ENCODE measurements around the gene GALNT10. TPM values are rescaled to one million over a fixed set of nuclear protein-coding genes. Genes with fewer than 3 reads are reported as not detected.
A peak's percentile ranks its signal among the peaks of the same experiment; 100 is the strongest.

GALNT10 gene
- total RNA-seq, 2 donors from 2014 or later, result 34.7 to 40.4 TPM

DNA sequence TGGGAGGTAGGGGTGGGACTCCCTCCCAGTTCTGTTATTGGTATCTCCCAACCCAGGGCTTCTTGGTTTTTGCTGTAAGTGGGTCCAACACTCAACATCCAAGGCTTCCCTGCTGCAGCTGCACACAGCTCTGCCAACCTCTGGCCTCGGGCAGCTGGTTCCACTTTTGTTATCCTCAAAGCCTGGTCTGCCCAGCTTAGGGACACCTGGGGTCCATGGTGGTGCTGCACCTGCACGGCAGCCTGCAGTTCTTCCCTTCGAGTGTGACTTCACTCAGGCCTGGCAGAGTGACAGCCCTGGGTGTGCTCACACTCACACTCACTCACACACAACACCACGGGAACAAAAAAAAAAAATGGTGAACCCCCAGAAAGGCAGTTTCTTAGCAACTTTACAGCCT is 239.9 kb downstream of the GALNT10 start:
- peaks cover 8% of the 10 kb centered on the region for H3K4me1 Mint-ChIP-seq
- H3K4me3 Mint-ChIP-seq, result no peak overlapping the region
- no peak overlapping the region for H3K27ac Mint-ChIP-seq
- H3K36me3 Mint-ChIP-seq (ENCODE audit: low read depth), result peaks cover 4% of the 10 kb centered on the region
- no peaks in the 10 kb centered on the region for H3K27me3 Mint-ChIP-seq
- no peak for DNase-seq
- no peaks in the 10 kb centered on the region for H3K9me3 ChIP-seq (ENCODE audit: control insufficient read depth, low read length, poor library complexity, severe bottlenecking)
- no peak for ATAC-seq

DNA sequence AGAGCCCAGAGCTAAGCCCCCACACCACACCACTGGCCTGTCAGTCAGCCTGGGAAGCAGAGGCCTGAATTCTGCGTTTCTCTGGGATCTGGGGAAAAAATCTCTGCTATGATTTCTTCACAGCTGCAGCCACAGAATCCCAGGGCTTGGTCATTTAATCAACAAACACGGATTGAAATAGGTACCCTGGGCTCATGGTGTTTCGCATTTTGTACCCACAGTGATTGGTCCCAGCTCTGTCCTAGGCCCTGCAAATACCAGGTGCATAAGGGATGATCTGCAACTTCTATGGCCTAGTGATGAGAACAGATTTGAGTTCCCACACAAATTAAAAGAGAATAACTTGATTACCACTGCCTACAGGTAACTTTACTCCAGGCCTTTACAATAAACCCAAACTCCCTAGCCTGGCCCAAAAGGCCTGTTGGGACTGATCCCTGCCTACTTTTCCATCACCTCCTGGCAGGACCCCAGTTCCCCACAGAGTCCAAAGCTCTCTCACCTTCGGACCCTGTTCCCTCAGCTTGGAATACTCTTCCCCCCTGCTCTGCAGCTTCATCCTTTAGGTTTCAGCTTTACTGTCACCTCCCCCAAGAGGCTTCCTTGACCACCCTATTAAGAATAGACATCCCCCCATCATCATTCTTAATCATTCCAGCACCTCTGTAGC is 240.6 kb downstream of the GALNT10 start:
- Mint-ChIP-seq H3K4me3 (no peak overlapping the region), H3K36me3 (ENCODE audit: low read depth) (peaks cover 4% of the 10 kb centered on the region), H3K27ac (no peak overlapping the region), H3K27me3 (no peaks in the 10 kb centered on the region), H3K4me1 (peaks cover 8% of the 10 kb centered on the region)
- ATAC-seq (no peak), DNase-seq (no peak)
- H3K9me3 ChIP-seq (ENCODE audit: control insufficient read depth, low read length, poor library complexity, severe bottlenecking), result no peaks in the 10 kb centered on the region

DNA sequence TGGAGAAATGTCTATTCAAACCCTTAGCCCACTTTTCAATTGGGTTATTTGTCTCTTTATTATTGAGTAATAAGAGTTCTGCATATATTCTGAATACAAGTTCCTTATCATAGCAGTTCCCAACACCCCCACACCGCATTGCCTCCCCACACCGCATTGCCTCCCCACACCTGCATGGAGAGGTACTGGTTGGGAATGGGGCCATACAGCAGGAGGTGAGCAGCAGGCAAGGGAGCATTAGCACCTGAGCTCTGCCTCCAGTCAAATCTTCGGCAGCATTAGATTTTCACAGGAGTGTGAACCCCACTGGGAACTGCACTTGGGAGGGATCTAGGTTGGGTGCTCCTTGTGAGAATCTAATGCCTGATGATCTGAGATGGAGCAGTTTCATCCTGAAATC is 244.7 kb downstream of the GALNT10 start:
- H3K9me3 ChIP-seq (ENCODE audit: control insufficient read depth, low read length, poor library complexity, severe bottlenecking), result no peaks in the 10 kb centered on the region
- ATAC-seq (no peak), DNase-seq (no peak)
- Mint-ChIP-seq H3K4me3 (no peak overlapping the region), H3K27ac (no peak overlapping the region), H3K4me1 (peaks cover 11% of the 10 kb centered on the region), H3K27me3 (no peaks in the 10 kb centered on the region), H3K36me3 (ENCODE audit: low read depth) (peaks cover 13% of the 10 kb centered on the region)

DNA sequence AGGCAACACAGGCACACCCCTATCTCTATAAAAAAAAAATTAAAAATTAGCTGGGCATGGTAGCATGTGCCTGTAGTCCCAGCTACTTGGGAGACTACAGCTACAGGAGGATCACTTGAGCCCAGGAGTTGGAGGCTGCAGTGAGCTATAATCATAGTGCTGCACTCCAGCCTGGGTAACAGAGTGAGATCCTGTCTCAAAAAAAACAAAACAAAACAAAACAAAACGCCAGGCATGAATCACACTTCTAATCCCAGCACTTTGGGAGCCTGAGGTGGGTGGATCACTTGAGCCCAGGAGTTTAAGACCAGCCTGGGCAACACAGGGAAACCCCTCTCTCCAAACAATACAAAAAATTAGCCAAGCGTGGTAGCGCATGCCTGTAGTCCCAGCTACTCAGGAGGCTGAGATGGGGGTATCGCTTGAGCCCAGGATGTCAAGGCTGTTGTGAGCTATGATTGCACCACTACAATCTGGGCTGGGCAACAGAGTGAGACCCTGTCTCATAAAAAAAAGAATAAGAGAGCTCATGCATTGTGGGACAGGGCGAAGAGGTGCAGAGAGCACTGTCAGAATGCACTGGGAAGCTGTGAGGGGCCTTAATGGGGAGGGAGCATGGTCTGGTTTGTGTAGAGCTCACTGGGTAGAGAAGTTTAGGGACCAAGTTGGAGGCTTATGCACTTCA is 246.9 kb downstream of the GALNT10 start:
- peaks cover 19% of the 10 kb centered on the region for H3K36me3 Mint-ChIP-seq (ENCODE audit: low read depth)
- no peak for ATAC-seq

DNA sequence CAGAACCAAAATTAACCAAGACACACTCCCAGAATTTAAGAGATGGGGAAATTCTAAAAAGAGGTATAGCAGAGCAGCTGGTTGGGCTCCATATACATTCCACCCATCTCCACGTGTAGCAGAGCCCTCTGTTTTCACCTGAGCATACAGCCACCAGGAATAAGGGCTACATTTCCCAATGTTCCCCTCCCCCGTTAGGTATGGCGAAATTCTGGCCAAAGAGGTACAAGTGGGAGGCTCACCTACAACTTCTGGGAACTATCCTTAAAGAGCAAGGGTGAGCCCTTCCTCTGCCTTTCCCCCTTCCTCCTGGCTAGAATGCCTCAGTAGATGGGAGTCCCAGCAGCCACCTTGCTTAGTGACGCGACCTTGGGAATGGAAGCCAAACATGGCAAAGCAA is 250.0 kb downstream of the GALNT10 start:
- ATAC-seq (no peak), DNase-seq (no peak)
- H3K9me3 ChIP-seq (ENCODE audit: control insufficient read depth, low read length, poor library complexity, severe bottlenecking), result no peaks in the 10 kb centered on the region
- Mint-ChIP-seq H3K36me3 (ENCODE audit: low read depth) (peaks cover 20% of the 10 kb centered on the region), H3K4me1 (peaks cover 29% of the 10 kb centered on the region), H3K27me3 (no peaks in the 10 kb centered on the region), H3K4me3 (no peak overlapping the region), H3K27ac (no peak overlapping the region)

More for the DNA sequence above, 246.9 kb downstream of the GALNT10 start:
- H3K4me1 Mint-ChIP-seq, result peaks cover 19% of the 10 kb centered on the region
- H3K27ac Mint-ChIP-seq, result peak overlapping the region; percentile 87
- no peak overlapping the region for H3K4me3 Mint-ChIP-seq
- no peaks in the 10 kb centered on the region for H3K9me3 ChIP-seq (ENCODE audit: control insufficient read depth, low read length, poor library complexity, severe bottlenecking)
- no peaks in the 10 kb centered on the region for H3K27me3 Mint-ChIP-seq
- DNase-seq, result no peak

DNA sequence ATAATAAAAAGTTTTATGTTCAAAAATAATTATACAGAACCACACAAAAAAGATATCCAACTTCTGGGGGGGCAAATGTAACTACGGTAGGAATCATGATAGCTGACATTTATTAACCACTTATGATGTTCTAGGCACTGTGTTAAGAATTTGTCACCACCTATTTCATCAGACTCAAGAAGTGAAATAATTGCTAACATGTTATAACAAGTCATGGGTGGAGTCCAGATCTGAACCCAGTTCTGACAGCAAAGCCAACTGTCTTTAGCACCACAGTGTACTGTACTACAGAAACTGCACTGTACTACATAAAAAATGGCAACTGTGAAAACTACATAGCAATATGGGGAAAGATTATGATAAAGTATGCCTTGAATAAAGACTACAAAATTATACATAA is 252.3 kb downstream of the GALNT10 start:
- Mint-ChIP-seq H3K4me1 (peaks cover 32% of the 10 kb centered on the region), H3K4me3 (no peak overlapping the region), H3K27ac (no peak overlapping the region), H3K36me3 (ENCODE audit: low read depth) (peaks cover 17% of the 10 kb centered on the region), H3K27me3 (no peaks in the 10 kb centered on the region)
- no peaks in the 10 kb centered on the region for H3K9me3 ChIP-seq (ENCODE audit: control insufficient read depth, low read length, poor library complexity, severe bottlenecking)
- ATAC-seq (no peak), DNase-seq (no peak)

DNA sequence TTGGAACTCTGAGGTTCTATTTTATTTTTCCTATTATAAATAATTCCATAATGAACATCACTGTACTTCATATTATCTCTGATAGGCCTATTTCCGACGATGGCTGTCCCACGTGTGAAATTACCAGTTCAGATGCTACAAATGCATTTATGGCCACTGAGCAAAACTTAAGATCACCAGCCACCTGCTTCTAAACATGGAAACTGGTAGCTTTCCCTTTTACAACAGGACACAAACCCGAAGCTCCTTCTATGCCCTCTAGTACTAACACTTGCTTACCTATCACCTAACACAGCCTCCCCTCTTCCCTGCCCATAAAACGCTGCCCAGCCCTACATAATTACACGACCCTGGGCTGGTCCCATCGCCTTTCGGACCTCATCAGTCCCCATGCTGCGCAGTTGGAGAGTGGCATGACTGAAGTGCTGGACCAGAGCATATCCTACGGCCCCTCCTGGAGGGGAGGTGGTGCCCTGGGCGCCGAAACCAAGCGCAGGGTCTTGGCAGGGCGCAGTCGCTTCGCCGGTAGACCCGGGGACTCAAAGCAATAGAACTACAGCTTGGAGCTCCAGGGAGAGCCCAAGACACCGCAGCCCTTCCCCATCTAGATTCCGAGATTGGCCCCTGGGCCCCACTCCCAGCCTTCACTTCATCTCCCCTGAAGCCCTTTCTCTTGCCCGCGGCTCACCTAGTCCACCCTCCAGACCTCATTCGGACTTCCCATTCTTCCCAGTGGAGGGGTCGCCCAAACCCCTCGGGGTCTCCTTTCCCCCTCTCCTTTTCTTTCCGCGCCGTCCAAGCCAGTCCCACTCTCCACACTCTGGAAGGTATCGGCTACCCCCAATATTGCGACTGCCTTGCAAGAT is 254.3 kb downstream of the GALNT10 start:
- peak overlapping the region; percentile 97 for H3K27ac Mint-ChIP-seq
- no peaks in the 10 kb centered on the region for H3K9me3 ChIP-seq (ENCODE audit: control insufficient read depth, low read length, poor library complexity, severe bottlenecking)
- peaks cover 13% of the 10 kb centered on the region for H3K36me3 Mint-ChIP-seq (ENCODE audit: low read depth)
- peak overlapping the region; percentile 100 for H3K4me3 Mint-ChIP-seq
- ATAC-seq (no peak), DNase-seq (peak in 1 of 3 donors; percentile 10)
- H3K4me1 Mint-ChIP-seq, result peaks cover 37% of the 10 kb centered on the region
- no peaks in the 10 kb centered on the region for H3K27me3 Mint-ChIP-seq

DNA sequence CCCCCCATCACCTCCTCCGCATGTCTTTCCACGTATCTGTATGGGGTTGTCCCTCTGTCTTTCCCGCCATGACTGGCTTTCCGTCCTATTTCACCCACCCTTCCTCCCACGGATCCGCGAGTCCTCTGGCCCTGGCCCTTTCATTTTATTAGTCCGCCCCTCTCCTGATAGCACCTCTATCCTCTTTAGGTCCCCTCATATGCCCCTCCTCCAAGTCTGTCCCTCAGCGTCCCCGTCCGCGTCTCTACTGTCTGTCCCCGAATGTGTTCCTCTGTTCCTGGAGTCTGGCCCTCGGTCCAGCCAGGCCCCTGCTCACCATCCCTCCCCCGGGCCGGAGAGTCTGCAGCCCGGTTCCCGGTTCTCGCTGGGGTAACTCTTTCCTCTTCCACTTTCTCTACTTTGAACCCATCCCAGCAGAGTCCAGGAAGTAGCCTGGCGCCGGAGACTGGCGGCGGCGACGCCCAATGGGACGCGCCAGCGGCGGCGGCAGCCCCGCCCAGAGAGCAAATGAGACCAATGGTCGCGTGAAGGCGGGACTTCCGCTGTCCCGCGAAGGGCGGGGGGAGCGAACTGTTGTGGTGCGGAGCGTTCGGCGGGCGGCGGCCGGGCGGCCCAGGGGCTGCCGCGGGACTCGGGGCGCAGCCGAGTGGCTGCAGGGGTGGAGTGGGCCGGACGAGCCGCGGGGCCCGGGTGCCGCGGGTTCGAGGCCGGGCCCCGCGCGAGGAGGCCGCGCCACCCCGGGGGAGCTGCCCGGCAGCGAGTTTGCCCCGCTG is 255.1 kb downstream of the GALNT10 start, which contains the start of gene SAP30L:
Gene SAP30L (plus strand): TSS at position 576 of the 773 bp plus-strand sequence. CDS start 608 bp downstream, outside the sequence.
- peaks cover 13% of the 10 kb centered on the region for H3K36me3 Mint-ChIP-seq (ENCODE audit: low read depth)
- peak; percentile 97 for ATAC-seq
- H3K27me3 Mint-ChIP-seq, result no peaks in the 10 kb centered on the region
- H3K4me3 Mint-ChIP-seq, result peak within 1 kb of the TSS; percentile 100
- H3K4me1 Mint-ChIP-seq, result peaks cover 40% of the 10 kb centered on the region
- peak within 1 kb of the TSS; percentile 97 for H3K27ac Mint-ChIP-seq
- peak; percentile 93 to 96 (median 94) for DNase-seq
- H3K9me3 ChIP-seq (ENCODE audit: control insufficient read depth, low read length, poor library complexity, severe bottlenecking), result no peaks in the 10 kb centered on the region

DNA sequence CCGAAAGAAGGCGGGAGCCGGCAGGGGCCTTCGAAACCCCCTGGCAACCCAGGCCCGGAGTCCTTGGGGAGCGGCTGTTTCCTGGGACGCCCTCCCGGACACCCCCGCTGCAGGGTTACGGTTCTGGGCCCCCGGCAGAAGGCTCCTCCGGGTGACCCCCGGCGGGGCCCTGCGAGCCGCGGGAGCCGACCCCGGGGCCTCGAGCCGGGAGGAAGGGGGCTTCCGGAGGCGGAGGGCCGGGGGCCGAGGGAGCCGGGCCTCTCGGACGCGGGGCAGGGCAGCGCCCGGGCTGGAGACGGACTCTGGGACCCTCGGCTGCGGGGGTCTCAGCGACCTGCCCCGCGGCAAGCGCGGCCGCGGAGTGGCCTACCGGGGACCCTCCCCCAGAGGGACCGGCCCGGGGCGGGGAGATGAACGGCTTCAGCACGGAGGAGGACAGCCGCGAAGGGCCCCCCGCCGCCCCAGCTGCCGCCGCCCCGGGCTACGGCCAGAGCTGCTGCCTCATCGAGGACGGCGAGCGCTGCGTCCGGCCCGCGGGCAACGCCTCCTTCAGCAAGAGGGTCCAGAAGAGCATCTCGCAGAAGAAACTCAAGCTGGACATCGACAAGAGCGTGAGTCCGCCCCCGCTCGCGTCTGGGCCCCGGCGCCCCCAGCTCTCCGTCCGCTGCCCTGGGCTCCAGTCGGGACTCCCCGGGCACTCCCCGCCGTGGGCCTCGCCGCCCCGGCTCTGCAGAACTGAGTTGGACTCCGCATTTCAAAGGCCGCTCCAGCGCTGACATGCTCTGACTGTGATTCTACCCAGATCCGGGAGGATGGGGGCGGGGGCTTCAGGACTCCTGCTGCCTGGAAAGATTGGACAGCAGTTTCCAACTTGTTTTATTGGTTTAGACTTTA is 255.9 kb downstream of the GALNT10 start:
- peak overlapping the region; percentile 97 for H3K27ac Mint-ChIP-seq
- H3K27me3 Mint-ChIP-seq, result no peaks in the 10 kb centered on the region
- DNase-seq (peak; percentile 30 to 40 (median 38)), ATAC-seq (no peak)
- no peaks in the 10 kb centered on the region for H3K9me3 ChIP-seq (ENCODE audit: control insufficient read depth, low read length, poor library complexity, severe bottlenecking)
- H3K4me3 Mint-ChIP-seq, result peak overlapping the region; percentile 89
- H3K36me3 Mint-ChIP-seq (ENCODE audit: low read depth), result peaks cover 11% of the 10 kb centered on the region
- H3K4me1 Mint-ChIP-seq, result peaks cover 41% of the 10 kb centered on the region

DNA sequence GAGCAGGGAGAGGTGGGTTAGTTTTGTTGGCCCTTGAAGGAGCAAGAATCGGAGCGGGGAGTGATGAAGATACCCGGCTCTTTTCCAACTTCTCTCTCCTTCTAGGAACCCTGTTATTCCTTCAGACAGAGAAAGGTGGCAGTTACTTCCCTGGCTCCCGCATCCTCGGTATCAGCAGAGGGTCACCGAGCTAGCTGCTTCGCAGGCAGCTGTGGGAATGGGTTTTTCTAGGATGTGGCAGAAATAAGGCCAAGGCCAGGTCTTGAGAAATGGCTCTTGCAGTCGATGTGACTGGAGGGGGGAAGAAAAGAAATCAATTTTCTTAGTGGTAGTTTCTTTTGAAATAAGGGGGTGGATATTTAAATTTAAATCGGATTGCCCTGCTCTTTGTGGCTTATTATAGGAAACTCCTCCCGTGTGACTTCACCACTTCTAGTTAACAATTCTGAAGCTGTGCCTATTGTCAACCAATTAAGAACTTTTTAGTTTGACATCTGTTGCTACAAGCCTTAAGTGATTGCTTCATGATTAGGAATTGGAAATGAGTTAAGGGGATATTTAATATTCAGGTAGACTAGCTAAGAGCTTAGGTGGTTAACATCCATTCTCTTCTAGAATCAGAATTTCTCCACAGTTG is 256.7 kb downstream of the GALNT10 start:
- no peak for DNase-seq
- Mint-ChIP-seq H3K36me3 (ENCODE audit: low read depth) (peaks cover 11% of the 10 kb centered on the region), H3K27ac (peak overlapping the region; percentile 73), H3K27me3 (no peaks in the 10 kb centered on the region), H3K4me1 (peaks cover 35% of the 10 kb centered on the region), H3K4me3 (peak overlapping the region; percentile 89)
- ATAC-seq, result no peak
- no peaks in the 10 kb centered on the region for H3K9me3 ChIP-seq (ENCODE audit: control insufficient read depth, low read length, poor library complexity, severe bottlenecking)

DNA sequence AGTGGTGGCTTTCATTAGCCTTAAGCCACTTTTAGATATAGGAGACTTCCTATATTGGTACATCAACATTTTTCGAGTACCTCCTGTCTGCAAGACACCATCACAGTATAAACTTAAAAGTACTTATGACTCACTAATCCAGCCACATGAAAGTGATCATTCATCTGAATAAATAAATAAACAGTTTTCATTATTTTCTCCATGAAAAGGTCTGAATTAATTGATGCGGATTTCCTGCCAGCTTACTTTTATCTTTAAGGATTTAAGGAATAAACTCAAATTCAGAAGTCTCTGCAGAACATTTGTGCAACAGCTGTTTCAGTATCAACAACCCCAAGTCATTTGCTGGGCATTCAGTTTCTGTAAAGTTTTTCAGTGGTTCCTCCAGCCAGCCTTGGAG is 259.3 kb downstream of the GALNT10 start:
- H3K27me3 Mint-ChIP-seq, result no peaks in the 10 kb centered on the region
- H3K9me3 ChIP-seq (ENCODE audit: control insufficient read depth, low read length, poor library complexity, severe bottlenecking), result no peaks in the 10 kb centered on the region
- ATAC-seq, result no peak
- H3K4me3 Mint-ChIP-seq, result no peak overlapping the region
- no peak for DNase-seq
- H3K4me1 Mint-ChIP-seq, result peaks cover 39% of the 10 kb centered on the region
- H3K36me3 Mint-ChIP-seq (ENCODE audit: low read depth), result peaks cover 15% of the 10 kb centered on the region
- H3K27ac Mint-ChIP-seq, result no peak overlapping the region

Measured in T-helper 17 cell (primary cell).